ENCODE results near the gene IL17RE.
A peak's percentile ranks its signal among the peaks of the same experiment; 100 is the strongest.
"Not testable (repeated sequence)": the region's sequence is repeated elsewhere in the genome, so short reads cannot be mapped to it uniquely, and the experiment has no call there.

IL17RE gene

GRCh38 chr3:9869955-9870354 lies 32.7 kb upstream of the IL17RE start:
- no peak for ATAC-seq
- TF ChIP-seq, protein P1, sequence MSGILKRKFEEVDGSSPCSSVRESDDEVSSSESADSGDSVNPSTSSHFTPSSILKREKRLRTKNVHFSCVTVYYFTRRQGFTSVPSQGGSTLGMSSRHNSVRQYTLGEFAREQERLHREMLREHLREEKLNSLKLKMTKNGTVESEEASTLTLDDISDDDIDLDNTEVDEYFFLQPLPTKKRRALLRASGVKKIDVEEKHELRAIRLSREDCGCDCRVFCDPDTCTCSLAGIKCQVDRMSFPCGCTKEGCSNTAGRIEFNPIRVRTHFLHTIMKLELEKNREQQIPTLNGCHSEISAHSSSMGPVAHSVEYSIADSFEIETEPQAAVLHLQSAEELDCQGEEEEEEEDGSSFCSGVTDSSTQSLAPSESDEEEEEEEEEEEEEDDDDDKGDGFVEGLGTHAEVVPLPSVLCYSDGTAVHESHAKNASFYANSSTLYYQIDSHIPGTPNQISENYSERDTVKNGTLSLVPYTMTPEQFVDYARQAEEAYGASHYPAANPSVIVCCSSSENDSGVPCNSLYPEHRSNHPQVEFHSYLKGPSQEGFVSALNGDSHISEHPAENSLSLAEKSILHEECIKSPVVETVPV (CRISPR knock-in tag; IDR thresholded peaks at IDR 0.05), result no peak

- peak; percentile 39; the same call in 1 of the 2 replicates for TF ChIP-seq BACH2 (CRISPR knock-in tag; IDR thresholded peaks at IDR 0.05; ENCODE audit: borderline replicate concordance)
- TF ChIP-seq, protein P1 (CRISPR knock-in tag; IDR thresholded peaks at IDR 0.05), result no peak
- peak; percentile 88 for ATAC-seq
Measured at GRCh38 chr3:9870978-9871377, 31.7 kb upstream of the IL17RE start.

- not testable (repeated sequence) for ATAC-seq
Measured at GRCh38 chr3:9872067-9872466, 30.6 kb upstream of the IL17RE start.

DNA sequence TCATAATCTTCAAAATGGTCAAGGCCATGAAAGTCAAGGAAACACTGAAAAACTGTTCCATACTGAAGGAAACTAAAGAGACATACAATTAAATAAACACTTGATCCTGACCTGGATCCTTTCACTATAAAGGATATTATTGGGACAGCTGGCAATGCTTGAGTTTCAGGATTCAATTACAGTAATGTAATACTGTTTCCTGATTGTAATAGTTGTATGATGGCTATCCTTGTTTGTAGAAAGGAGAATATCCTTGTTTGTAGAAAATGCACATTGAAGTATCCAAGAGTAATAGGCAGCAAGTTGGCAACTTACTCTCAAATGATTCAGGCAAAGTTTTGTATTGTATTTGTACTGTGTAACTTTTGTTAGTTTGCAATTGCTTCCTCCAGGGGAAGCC lies 27.2 kb upstream of the IL17RE start:
- peak; percentile 56 for ATAC-seq
- TF ChIP-seq ZNF8 (CRISPR knock-in tag; IDR thresholded peaks at IDR 0.05), result no peak
- TF ChIP-seq PPARA (CRISPR knock-in tag; IDR thresholded peaks at IDR 0.05; ENCODE audit: borderline replicate concordance), result no peak
- no peak for TF ChIP-seq ISL1 (CRISPR knock-in tag; IDR thresholded peaks at IDR 0.05)
- TF ChIP-seq TCF4 (CRISPR knock-in tag; IDR thresholded peaks at IDR 0.05; ENCODE audit: borderline replicate concordance), result peak; percentile 33; the same call in 1 of the 2 replicates
- no peak for TF ChIP-seq ESRRG (CRISPR knock-in tag; IDR thresholded peaks at IDR 0.05)

- not testable (repeated sequence) for ATAC-seq
Measured at GRCh38 chr3:9876255-9876654, 26.4 kb upstream of the IL17RE start.

DNA sequence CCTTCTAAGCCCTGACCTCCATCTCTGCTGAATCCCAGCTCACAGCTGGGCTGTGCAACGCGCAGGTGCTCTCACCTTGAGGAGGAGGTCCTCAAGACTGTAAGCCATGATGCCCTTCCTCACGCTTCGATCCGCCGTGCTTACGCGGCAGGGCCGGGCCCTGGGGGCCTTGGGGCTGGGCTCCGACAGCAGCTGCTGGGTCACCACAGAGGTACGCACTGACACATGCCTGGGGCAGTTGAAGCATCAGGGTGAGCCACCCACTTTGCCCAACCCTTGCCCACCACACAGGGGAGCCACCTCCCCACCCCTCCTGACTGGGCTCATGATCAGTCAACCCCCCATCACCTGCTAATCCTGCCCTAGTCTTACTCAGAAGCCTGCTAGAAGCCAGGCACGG lies 25.7 kb upstream of the IL17RE start:
- TF ChIP-seq POU6F1 (CRISPR knock-in tag; IDR thresholded peaks at IDR 0.05; ENCODE audit: borderline replicate concordance, low read depth) (no peak), CSDC2 (CRISPR knock-in tag; IDR thresholded peaks at IDR 0.05) (no peak)
- no peak for ATAC-seq

DNA sequence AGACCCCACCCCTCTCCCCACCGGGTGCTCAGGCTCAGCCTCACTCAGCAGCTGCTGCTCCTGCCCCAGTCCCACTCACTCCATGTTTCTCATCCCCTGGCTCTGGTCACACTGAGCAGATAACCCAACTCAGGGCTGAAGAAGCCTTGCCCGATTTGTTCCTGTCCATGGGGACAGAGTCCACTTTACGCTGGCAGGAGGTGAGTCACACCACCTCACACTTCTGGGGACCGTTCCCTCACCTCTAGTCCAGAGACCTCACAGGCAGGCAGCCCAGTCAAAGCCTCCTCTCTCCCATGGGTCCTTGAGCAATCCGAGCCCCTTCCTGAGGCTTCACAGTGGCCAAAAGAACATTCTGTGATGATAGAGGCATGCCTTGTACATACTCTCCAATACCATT lies 23.9 kb upstream of the IL17RE start:
- ATAC-seq, result no peak
- TF ChIP-seq ZNF70 (CRISPR knock-in tag; IDR thresholded peaks at IDR 0.05) (no peak), PATZ1 (CRISPR knock-in tag; IDR thresholded peaks at IDR 0.05; ENCODE audit: borderline replicate concordance) (no peak), PPARA (CRISPR knock-in tag; IDR thresholded peaks at IDR 0.05; ENCODE audit: borderline replicate concordance) (no peak), TOX (CRISPR knock-in tag; IDR thresholded peaks at IDR 0.05; ENCODE audit: borderline replicate concordance) (no peak), ARNTL (CRISPR knock-in tag; IDR thresholded peaks at IDR 0.05; ENCODE audit: borderline replicate concordance, low read depth) (no peak), CSDC2 (CRISPR knock-in tag; IDR thresholded peaks at IDR 0.05) (no peak)
- TF ChIP-seq, protein P1 (CRISPR knock-in tag; IDR thresholded peaks at IDR 0.05), result no peak
- TF ChIP-seq, protein P2, sequence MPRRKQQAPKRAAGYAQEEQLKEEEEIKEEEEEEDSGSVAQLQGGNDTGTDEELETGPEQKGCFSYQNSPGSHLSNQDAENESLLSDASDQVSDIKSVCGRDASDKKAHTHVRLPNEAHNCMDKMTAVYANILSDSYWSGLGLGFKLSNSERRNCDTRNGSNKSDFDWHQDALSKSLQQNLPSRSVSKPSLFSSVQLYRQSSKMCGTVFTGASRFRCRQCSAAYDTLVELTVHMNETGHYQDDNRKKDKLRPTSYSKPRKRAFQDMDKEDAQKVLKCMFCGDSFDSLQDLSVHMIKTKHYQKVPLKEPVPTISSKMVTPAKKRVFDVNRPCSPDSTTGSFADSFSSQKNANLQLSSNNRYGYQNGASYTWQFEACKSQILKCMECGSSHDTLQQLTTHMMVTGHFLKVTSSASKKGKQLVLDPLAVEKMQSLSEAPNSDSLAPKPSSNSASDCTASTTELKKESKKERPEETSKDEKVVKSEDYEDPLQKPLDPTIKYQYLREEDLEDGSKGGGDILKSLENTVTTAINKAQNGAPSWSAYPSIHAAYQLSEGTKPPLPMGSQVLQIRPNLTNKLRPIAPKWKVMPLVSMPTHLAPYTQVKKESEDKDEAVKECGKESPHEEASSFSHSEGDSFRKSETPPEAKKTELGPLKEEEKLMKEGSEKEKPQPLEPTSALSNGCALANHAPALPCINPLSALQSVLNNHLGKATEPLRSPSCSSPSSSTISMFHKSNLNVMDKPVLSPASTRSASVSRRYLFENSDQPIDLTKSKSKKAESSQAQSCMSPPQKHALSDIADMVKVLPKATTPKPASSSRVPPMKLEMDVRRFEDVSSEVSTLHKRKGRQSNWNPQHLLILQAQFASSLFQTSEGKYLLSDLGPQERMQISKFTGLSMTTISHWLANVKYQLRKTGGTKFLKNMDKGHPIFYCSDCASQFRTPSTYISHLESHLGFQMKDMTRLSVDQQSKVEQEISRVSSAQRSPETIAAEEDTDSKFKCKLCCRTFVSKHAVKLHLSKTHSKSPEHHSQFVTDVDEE (CRISPR knock-in tag; IDR thresholded peaks at IDR 0.05), result no peak
